ENCODE results near the gene LRRD1. TPM values are rescaled to one million over a fixed set of nuclear protein-coding genes. Genes with fewer than 3 reads are reported as not detected.

LRRD1 gene
- total and polyA plus RNA-seq, 9 of the 15 experiments (the other 6 are each of a cell fraction or from before 2014, with no cell fraction given), result 0.07 to 0.15 TPM; not detected in 7

- Histone ChIP-seq H3K4me3 (peak overlapping the region; percentile 95; the same call in 1 of the 2 replicates), H3K27ac (ENCODE audit: extremely low read depth, low read depth, low read length) (no peak overlapping the region), H3K4me1 (replicated peaks in 1 of 2; ENCODE audit: control insufficient read depth in 2 of 2, insufficient read depth in 2 of 2, low read length in 2 of 2) (peaks cover 19 to 20% of the 10 kb centered on the region in 2 experiments; a peak in 3 of 5 replicates), H3K9ac (ENCODE audit: insufficient read depth in 1 of 2, low read depth in 2 of 2, low read length in 2 of 2) (0 out of 4 replicates have a peak overlapping the region, but pooled peaks of 1 of the 2 experiments have one; percentile 10), H3K9me1 (ENCODE audit: control insufficient read depth, insufficient read depth, low read length) (no peaks in the 10 kb centered on the region), H3K9me3 (replicated peaks; ENCODE audit: control insufficient read depth, insufficient read depth, low read depth, low read length) (no peaks in the 10 kb centered on the region), H3K36me3 (ENCODE audit: control insufficient read depth, insufficient read depth, low read length) (peaks cover 54% of the 10 kb centered on the region), H4K20me1 (replicated peaks; ENCODE audit: control insufficient read depth, insufficient read depth, low read length) (peaks cover 8% of the 10 kb centered on the region; the same call in 1 of the 2 replicates), H3K4me2 (ENCODE audit: insufficient read depth, low read length) (peak overlapping the region; percentile 44), H3K79me2 (ENCODE audit: control insufficient read depth, insufficient read depth, low read length) (peaks cover 54% of the 10 kb centered on the region), H3K27me3 (ENCODE audit: control insufficient read depth in 2 of 2, insufficient read depth in 2 of 2, low read length in 2 of 2) (no peaks in the 10 kb centered on the region), H2AFZ (ENCODE audit: low read depth, low read length) (0 out of 2 replicates have a peak overlapping the region, but pooled peaks have one; percentile 3)
- FAIRE-seq (no peak), ATAC-seq (no peak), DNase-seq (ENCODE audit: extremely low read depth in 1 of 4, low spot score in 3 of 4) (no peak)
- TF ChIP-seq PBX2 (CRISPR knock-in tag; IDR thresholded peaks at IDR 0.05; ENCODE audit: low read depth) (no peak), PBX2 (tag; conservative IDR thresholded peaks at IDR 0.05; ENCODE audit: low read depth) (peak; percentile 60), ARID2 (IDR thresholded peaks at IDR 0.05) (no peak), PKNOX1 (IDR thresholded peaks at IDR 0.05) (peak; percentile 81), LEF1 (IDR thresholded peaks at IDR 0.05) (no peak), MEIS2 (IDR thresholded peaks at IDR 0.05; ENCODE audit: partially characterized antibody) (peak; percentile 28), FIP1L1 (IDR thresholded peaks at IDR 0.05; ENCODE audit: low read depth, low read length, poor library complexity, severe bottlenecking) (no peak), ZNF707 (CRISPR knock-in tag; conservative IDR thresholded peaks at IDR 0.05) (no peak)
- intact Hi-C loops (cut with micrococcal nuclease), result loop anchor here (5.0 kb wide), 1 partner anchor 290 kb away; no protein-coding TSS in a partner anchor
- ChIA-PET CTCF (ENCODE audit: low intra/inter-chr PET ratio) (interaction anchor here (0.7 kb wide), 1 partner anchor 113 kb away, joined by 3 read pairs; no protein-coding TSS in a partner anchor), POLR2A (no interaction called here)
- no TSS peak for BruUV-seq (replicated peaks)
- 51% methylated on average over 4 of the region's 4 CpGs for WGBS (ENCODE audit: insufficient coverage, low coverage, missing lambda C conversion rate)
- in situ Hi-C loops (cut with MboI), result loop anchor here (10.0 kb wide), 1 partner anchor 303 kb away; no protein-coding TSS in a partner anchor
Measured at GRCh38 chr7:92131764-92132330, 47.1 kb downstream of the LRRD1 start.

All from K562 (cell line).